B cell (primary cell): ENCODE data around the gene PDE11A.

ENCODE experiments used
- CTCF ChIP-seq: fragments of 200-600 bp; IDR thresholded peaks from one replicate; pipeline ENCODE4 v1.8.0; 2022; ENCODE audit warnings: antibody characterized with exemption, mild to moderate bottlenecking
- EZH2 ChIP-seq: IDR thresholded peaks from 2 replicates; pipeline ENCODE4 v1.6.1; 2012; ENCODE audit warnings: borderline replicate concordance, low read depth, mild to moderate bottlenecking, moderate library complexity, low read length; ENCODE audit not compliant: insufficient read depth, poor library complexity, severe bottlenecking

GRCh38 chr2:177852389-177852788 lies 220.2 kb downstream of the PDE11A start:
- no peak for TF ChIP-seq CTCF
- TF ChIP-seq EZH2: no peak
